GM18858 (cell line): ENCODE results near the gene C8A.

ENCODE experiments used
- ATAC-seq: cut with Tn5 transposase; IDR thresholded peaks from one replicate; pipeline ENCODE4 v1.9.1; 2021; ENCODE audit not compliant: unreplicated experiment

C8A gene

GRCh38 chr1:56854521-56855099 lies at the start of gene C8A:
Gene C8A, plus strand, starts transcription at chr1:56854797. Its CDS starts 105 bp downstream, at chr1:56854902.
- no peak for ATAC-seq

- no peak for ATAC-seq
Measured at GRCh38 chr1:56806804-56807203, 47.8 kb upstream of the C8A start.

GRCh38 chr1:56808410-56808809 lies 46.2 kb upstream of the C8A start:
- no peak for ATAC-seq

GRCh38 chr1:56811331-56811730 lies 43.3 kb upstream of the C8A start:
- no peak for ATAC-seq

DNA sequence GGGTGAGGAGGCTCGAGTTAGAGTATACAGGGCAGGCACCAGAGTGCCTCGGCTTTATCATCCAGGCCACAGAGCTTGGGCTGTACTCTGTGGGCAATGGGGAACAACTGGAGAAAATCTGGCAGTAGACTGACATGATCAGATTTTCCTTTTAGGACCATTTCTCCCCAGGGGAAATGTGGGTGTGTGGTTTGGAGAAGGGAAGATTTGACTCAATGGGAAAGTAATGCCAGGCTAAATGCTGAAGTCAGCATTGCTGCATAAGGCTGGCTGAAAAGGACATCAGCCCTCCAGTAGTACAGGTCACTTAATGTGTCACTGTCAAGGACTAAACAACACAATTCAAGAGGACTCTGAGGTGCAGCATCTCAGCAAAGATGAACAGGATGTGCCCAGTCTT lies 40.4 kb upstream of the C8A start:
- no peak for ATAC-seq

GRCh38 chr1:56816264-56816663 lies 38.3 kb upstream of the C8A start:
- no peak for ATAC-seq

- no peak for ATAC-seq
Measured at GRCh38 chr1:56816909-56817308, 37.7 kb upstream of the C8A start.

- ATAC-seq = no peak
Measured at GRCh38 chr1:56817716-56818463, 36.7 kb upstream of the C8A start.

DNA sequence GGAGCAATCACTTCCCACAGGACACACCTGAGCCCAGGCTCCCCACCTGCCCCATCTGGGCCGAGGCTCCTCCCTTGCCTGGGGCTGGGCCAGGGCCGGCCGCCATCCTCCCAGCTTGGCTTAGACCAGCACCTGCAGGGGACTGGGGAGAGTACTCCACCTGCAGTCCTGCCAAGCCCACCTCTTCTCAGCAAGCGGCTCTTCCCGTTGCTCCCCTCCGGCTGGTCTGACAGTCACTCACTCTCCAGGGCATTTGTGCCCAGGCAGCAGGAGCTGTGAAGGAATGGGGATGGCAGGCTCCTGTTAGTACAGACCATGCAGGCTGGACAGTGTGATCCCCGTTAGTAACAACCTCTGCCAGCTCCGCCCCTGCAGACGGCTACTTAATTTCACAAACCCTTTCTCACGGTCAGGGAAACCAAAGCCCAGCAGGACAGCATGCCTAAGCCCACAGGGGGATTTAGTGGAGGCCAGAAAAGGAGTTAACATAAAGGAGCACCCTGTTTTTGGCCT lies 35.2 kb upstream of the C8A start, which contains the start of gene FYB2:
TSS of gene FYB2 (minus strand) at position 18 of the 513 bp plus-strand sequence. CDS start 114 bp downstream, outside the sequence.
- ATAC-seq = no peak

- ATAC-seq = no peak
Measured at GRCh38 chr1:56820755-56821461, 33.7 kb upstream of the C8A start.

GRCh38 chr1:56821462-56821797 lies 33.2 kb upstream of the C8A start:
- no peak for ATAC-seq

- ATAC-seq = no peak
Measured at GRCh38 chr1:56824271-56824670, 30.3 kb upstream of the C8A start.

DNA sequence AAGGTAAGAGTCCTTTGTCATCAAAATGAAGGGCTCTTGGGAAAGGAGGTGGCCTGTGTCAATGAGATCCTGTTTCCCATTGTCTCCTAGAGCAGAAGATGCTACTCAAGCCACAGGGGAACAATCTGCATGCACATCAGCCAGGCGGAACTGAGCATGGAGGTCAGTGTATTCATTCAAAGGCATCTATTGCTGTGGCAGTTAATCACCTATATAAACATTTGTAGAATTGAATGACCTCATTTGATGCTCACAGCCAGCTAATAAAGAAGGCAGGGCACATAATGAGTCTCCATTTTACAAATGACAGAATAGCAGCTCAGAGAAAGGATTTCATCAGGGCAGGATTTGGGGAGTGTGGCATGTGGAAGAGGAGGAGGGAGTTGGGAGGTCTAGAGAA lies 29.7 kb upstream of the C8A start:
- no peak for ATAC-seq

DNA sequence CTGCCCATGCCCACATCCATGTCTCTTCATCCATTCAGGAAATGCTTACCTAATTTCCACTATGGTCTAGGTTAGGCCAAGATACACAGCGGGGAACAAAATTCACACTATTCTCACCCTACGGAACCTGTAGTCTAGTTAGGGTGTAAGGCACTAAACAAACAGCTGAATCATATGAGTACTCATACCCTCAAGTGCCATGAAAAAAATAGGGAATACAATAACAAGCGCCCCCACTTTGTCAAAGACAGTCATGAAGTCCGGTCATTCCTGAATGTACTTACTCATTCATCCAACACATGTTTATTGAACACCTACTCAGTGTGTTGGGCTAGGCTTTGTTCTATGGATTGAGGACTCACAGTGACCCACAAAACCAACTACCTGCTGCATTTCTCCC lies 29.2 kb upstream of the C8A start:
- no peak for ATAC-seq

DNA sequence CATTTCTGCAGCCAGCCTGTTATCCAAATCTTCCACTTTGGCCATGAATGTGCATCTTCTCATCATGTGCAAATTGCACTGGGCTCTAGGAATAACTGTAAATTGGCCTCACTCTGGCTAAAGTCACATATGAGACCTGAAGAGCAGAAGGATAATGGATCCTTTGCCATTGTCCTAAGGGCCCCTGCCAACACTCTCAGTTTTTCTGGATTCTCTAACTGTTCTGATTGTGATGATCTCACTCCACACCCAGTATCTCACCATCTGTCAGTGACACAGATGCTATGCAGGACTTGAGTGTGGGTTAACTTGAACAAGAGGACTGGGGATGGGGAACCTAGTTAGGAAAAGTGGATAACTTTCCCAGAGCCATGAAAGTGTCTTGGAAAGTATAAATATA lies 26.9 kb upstream of the C8A start:
- no peak for ATAC-seq

GRCh38 chr1:56830052-56830451 lies 24.5 kb upstream of the C8A start:
- no peak for ATAC-seq

DNA sequence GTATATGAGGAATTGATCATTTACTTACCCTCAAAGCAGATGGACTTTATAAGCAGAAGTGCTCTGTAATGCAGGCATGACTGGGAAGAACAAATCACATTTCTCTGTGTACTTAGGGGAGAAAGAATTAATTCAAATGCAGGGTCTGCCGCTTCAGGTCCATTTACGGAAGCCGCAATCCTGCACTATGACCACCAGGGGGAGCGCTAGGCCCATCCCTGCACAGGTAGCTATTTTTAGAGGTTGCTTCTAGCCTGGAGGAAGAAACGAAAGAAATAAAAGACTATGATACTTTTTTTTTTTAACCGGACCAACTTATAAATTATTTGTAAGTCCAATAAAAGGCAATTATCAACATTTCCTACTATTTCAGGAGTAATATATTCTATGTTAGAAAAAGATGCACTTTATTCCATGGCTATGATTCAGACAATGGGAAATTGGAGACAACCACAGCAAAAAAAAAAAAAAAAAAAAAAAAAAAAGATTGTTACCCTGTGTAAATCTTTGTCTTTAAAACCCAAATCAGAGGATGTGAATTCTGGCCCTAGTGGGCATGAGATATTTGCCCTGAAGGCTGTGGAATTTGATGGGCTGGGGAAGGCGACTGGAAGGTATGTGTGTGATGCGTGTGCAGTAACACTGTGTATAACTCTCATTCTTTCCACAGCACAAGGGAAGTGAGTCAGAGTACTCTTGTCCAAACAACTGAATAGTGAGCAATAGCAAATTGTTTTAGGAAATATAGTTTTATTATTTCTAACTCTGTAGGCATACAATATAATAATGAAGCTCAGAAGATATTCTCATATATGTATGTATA lies 22.5 kb upstream of the C8A start:
- ATAC-seq = no peak

- no peak for ATAC-seq
Measured at GRCh38 chr1:56833088-56833487, 21.5 kb upstream of the C8A start.

DNA sequence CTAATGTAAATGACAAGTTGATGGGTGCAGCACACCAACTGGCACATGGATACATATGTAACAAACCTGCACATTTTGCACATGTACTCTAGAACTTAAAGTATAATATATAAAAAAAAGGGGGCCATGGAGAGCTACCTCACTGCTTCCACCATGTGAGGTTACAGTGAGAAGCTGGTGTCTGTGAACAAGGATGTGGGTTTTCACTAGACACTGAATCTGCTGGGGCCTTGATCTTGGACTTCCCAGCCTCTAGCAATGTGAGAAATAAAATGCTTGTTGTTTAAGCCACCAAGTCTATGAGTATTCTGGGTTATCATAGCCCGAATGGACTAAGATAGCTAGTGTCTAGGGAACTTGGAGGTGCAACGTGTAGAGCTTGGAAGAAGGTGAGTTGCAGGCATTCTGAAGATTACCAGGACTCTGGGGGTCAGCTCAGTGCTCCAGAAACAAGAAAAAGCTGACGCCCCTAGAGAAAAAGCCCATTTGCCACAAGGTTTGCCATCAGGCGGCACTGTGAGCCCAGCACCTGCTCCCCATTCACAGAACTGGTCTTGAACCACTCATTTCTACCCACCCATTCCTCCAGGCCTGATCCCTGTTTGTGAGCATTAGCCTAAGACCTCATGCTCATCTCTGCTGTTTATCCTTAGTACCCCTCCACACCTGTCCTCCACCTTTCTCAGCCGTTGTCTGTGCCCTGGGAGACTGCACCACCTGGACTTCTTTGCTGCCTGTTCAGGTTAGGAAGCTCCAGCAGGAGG lies 20.3 kb upstream of the C8A start:
- no peak for ATAC-seq

- ATAC-seq = no peak
Measured at GRCh38 chr1:56835657-56836056, 18.9 kb upstream of the C8A start.
